Measurements from ENCODE around the gene LLCFC1.

Gene LLCFC1

DNA sequence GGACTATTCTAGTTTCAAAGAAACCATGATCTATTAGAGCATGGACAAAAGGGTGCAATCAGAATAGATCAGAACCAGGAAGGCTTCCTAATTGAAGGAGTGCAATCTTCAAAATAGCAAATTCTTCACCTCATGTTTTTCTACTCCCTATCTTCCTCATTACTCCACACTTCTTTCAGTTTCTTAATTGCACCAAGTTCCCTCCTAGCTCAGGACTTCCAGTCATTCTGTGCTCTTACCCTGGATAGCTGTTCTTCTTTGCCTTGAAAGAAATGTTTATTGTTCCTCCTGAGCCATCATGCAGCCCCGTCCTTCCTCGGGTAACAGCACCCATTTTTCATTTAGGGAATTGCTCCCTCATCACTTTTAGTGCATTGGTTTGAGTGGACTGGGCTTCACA, 28.8 kb upstream of the LLCFC1 start:
- DNase-seq (ENCODE audit: low spot score) = no peak

DNA sequence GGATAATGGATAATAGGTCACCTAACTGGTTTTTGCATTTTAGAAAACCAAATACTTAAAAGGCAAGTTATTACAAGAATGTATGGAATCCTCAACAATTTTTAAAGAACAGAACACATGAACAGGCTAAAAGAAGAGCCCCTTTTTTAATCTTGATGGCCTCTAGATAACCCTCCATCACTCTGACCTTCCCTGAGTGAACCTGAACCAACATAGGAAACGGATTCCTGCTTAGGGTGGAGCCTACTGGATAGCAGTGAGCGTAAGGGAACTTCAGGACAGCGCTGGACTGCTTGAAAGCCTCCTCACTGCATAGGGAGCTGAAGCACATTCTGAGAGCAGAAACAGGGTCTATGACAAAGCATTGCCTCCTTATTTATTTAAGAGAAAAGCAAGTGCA, 26.2 kb upstream of the LLCFC1 start:
- no peak for DNase-seq (ENCODE audit: low spot score)

DNA sequence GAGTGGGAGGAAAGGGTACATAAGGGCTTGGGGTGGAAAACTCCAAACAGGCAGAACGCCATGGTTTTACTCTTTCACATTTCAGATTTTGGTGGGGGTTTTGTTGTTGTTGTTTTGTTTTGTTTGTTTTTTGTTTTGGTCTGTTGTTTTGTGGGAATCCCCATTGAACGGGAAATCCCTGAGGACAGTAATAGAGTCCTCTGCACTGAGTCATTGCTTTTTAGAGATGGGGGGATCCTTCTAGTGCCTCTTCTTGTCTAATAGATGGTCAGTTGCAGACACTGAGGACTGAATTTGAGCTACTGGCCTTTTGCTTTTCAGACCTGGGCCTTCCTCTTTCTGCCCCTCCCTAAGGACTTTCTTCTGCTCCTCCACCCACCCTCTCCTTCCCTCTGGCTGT, 25.7 kb upstream of the LLCFC1 start:
- no peak for DNase-seq (ENCODE audit: low spot score)

DNA sequence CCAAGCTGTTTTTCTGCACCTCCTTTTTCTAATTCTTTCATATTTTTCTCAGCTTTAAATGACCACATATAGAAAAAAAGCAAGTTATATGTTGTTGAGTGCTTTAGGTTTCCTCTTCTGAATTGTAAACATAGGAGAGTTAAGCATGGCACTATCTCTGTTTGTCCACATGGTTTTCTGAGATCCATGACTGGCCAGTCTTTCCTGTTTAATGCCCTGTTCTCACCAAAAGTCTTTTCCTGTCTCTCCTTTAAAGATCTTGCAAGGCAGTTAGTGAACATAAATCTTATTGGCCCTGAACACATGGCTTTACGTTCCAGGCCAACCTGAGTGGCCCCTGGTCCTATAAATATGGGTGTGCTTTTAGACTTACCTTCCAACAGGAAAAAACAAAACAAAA, 25.2 kb upstream of the LLCFC1 start:
- DNase-seq (ENCODE audit: low spot score) = no peak

DNA sequence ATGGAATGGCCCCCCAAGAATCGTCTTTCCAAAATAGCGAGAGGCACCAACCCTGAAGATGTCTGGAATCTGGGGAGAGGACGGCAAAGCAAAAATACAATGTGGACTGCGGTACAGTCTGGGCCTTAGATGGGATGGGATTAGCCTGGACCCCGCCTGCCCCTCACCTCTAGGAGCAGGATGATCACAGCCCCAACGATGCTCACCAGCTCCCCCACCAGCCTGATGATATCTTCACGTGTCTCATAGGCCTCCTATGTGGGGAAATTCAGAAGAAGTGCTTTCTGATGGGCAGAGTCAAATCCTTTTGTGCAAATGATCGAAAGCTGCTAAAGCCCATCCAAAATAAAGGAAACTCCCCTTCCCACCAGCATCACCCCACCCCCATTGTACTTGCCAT, 24.0 kb upstream of the LLCFC1 start:
- no peak for DNase-seq (ENCODE audit: low spot score)

DNA sequence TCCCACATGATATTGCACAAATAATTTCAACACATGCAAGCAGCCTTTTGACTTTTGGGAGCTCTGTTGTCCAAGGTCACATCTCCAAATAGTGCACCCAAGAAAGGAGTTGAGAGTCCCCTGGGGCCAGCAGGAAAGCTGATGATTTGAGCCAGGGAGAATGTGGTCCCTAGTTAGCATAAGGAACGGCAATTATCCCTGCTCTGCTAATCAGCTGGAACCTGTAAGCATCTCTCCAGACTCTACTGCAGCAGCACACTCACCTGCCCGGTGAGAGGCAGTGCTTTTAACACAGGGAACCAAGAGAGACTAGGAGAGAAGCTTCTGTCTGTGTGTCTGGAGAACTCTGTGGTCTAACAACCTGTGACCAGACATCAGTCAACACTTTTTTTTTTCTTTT, 22.8 kb upstream of the LLCFC1 start:
- no peak for DNase-seq (ENCODE audit: low spot score)

DNA sequence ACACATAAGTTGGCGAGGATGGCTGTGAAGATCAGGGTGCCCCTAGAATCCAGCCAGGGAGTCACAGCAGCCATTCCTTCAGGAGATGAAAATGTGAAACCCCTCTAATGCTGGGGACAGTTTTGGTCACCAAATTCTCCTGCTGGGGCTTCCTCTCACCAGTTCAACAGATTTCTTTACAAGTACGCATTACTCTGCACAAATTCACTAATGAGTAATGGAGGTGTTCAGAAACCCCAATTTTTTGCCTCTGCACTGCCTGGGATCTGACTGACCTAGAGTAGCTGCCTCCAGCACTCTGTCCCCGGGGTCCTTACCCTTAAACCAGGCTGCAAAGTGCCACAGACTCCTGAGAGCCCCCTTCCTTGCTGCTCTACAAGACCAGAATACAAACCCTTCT, 21.8 kb upstream of the LLCFC1 start:
- DNase-seq (ENCODE audit: low spot score) = no peak

DNA sequence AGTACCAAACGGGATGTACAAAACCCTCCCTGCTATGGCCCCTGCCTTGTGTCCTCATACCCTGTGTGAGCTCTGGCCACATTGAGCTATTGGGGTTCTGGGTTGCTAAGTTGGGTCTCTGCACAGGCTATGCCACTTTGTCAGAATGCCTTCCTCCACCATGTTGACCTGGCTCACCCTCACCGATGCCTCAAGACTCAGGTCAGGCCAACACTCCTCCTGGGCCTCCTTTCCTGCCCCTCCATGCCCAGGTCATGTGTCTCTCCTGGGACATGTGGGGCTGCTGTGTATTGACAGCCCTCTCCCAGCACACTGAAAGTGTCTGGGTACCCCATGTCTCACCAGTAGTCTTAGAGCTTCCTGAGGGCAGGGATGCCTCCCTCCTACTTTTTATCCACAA, 20.4 kb upstream of the LLCFC1 start:
- DNase-seq (ENCODE audit: low spot score) = no peak

DNA sequence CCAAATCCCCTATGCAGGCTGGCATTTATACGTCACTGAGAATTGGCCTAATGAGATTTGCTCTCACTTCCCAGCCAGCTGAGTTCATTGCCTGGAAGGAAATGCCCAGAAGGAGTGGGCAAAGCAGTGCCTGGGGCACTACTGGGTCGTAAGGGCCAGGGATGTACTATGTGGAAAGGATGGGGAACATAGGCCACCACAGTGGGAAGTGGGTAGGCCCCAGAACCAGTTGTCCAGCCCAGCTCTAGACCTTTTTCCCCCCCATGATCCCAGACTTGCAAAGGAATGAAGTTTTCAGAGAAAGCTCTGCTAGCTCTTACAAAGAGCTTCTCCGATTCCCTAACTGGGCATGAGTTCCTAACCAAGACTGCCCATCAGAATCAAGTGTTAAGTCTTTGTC, 19.6 kb upstream of the LLCFC1 start:
- DNase-seq (ENCODE audit: low spot score) = no peak

DNA sequence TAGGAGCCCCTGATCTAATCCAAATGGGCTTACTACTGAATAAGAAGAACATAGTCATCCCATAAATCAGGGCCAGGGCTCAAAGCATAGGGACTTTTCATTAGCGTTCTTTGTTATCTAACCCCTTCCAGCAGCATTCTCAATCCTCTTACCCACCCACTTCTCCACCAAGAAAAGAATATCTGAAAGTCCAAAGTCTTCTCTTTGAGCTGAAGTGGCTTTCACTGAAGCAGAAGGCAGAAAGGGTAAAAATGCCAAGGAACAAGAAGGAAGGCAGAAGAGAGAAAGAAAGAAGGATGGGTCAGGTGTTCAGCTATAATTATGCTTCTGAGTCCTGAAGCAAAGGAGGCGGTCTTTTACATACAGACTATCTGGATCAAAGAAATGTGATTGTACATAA, 15.9 kb upstream of the LLCFC1 start:
- no peak for DNase-seq (ENCODE audit: low spot score)

DNA sequence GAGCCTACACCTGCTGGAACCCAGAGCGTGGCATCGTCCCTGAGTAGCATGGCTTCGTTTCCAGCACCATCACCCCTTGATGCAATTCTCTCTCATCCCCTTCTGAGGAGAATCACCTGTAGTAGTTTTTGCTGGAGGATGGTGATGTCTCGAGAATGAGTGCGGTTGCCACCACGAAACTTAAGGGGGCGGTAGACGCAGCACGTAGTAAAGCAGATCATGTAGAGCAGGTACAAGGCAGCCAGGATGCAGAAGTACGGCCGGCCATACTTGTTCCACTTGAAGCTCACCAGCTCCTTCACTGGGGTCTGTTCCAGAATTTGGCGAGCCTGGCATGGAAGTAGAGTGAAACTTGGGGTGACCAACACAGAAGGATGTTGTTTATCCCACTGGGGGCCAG, 13.9 kb upstream of the LLCFC1 start:
- DNase-seq (ENCODE audit: low spot score) = no peak

DNA sequence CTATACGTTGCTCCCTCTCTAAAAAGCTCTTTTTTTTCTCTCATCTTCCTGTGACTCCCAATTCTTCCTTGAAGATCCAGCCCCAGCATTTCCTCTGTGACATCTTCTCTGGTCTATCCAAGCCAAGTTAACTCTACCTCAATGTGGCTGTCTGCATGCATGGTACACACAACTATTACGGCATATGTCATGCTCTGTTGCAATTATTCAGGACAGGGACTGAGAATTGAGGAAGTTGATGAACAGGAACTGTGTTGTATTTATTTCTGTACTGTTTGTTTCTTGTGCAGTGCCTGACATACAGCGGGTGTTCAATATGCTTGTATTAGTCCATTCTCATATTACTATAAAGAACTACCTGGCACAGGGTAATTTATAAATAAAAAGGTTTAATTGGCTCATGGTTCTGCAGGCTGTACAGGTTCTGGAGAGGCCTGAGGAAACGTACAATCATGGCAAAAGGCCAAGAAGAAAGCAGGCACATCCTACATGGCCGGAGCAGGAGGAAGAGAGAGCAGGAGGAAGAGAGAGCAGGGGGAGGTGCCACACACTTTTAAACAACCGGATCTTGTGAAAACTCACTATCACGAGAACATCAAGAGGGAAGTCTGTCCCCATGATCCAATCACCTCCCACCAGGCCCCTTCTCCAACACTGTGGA, 12.1 kb upstream of the LLCFC1 start:
- no peak for DNase-seq (ENCODE audit: low spot score)

DNA sequence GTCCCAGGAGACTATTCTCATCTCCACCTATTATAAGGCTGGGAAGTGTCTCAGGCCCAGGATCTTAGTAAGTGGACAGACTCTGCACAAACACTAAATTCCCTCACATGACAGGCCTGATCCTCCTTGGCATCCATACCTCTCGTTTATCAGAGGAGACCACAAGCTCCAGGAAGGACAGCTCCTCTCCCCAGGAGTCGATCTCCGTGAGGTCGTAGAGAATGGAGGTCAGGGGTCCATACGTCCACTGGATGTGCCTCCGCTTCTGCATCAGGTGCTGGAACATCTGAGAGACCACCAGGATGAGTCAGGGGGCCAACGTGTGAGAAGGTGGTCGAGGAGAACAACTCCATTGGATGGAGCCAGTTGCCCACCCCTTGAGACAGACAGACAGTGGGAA, 11.3 kb upstream of the LLCFC1 start:
- no peak for DNase-seq (ENCODE audit: low spot score)

DNA sequence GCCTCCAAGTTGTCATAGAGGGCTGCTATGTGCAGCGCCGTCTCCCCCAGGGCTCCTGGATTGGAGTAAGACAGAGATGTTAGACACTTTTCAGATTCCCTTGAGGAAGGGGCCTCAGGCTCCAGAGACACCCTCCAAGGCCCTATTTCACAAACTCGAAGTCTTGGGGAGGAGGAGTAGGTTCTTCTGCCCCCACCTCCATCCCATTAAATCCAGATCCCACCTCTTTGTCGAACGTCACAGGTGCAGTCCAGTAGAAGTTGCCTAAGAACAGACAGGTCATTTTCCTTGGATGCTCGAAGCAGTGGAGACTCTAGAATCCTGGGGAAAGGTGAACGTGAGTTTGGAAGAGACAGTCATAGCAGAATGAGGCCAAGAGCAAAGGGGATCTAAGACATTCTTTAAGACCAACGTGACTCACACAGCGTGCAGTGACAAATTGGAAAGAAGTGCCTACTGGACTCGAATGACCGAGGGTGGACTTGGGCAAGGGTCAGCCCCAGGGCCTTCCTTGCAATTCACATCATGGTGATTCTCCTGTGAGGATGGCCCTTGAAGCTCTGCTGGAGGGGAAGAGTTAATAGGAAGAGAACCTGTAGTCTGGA, 9.1 kb upstream of the LLCFC1 start:
- no peak for DNase-seq (ENCODE audit: low spot score)

DNA sequence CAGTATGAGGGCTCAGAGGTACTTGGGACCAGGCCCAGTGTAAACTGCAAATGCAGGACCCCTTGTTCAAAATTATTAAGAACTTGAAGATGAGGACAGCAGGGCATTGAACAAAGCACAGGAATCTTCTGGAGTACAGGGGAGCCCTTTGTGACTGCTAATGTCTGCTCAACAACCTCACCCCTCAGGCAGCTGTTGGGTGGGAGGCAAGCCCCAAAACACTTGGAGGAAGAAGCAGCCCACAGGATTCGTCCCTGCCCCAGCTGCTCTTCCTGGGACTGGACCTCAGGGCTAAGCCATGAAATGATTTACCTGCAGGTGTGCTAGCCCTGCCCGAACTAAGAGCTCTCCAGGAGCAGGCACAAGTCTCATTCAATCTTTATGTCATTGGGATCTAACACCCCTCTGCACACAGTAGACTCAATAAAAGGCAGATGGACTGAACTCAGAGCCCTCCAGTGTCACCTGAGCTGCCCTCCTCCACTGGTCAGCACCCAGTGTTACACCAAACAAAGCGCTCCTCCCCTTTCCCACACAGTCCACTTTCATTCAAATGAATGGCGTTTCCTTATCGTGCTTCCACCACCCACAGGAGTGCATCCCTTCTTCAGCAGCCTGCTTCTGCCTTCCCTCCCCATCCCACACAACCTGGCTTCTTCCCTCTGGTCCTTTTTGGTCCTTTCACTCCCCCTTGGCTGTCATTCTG, 6.7 kb upstream of the LLCFC1 start:
- no peak for DNase-seq (ENCODE audit: low spot score)

DNA sequence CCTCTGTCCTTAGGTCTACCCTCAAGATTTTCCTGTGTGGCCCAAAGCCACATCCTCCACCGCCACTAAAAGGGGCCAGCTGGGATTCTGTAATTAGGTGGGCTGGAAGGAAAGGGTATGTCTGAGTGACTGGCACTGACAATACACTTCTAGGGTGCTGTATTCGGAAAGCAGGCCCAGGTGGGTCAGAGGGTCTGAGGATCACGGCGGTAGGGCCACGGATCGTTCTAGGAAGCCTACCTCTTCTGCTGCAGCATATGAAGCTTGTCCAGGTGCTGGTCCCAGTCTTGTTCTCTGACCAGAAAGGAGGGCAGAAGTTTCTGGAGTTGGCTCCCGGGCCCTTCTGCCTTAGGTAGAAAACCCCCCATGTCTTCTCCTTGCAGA, 6.2 kb upstream of the LLCFC1 start:
- no peak for DNase-seq (ENCODE audit: low spot score)

DNA sequence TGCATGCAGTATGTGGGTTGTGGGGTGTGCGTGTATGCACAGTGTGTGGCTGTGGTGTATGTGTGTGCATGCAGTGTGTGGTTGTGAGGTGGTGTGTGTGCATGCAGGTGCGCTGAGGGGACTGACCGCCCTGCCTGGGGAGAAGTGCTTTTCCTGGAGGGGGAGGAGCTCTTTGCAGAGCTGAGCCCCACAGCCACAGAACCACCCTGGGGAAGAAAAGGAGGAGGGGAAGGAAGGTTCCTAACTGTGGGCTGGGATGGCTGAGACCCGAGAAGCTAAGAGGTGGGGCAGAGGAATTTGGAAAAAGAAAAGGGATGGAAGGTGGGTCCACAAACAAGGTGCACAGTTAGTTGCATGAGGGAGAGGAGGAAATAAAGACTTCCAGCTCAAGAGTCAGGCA, 5.7 kb upstream of the LLCFC1 start, which contains the start of gene TRPV5:
TSS of gene TRPV5 (minus strand) at position 123 of the 400 bp plus-strand sequence. CDS start 287 bp downstream, outside the sequence.
- DNase-seq (ENCODE audit: low spot score) = no peak

DNA sequence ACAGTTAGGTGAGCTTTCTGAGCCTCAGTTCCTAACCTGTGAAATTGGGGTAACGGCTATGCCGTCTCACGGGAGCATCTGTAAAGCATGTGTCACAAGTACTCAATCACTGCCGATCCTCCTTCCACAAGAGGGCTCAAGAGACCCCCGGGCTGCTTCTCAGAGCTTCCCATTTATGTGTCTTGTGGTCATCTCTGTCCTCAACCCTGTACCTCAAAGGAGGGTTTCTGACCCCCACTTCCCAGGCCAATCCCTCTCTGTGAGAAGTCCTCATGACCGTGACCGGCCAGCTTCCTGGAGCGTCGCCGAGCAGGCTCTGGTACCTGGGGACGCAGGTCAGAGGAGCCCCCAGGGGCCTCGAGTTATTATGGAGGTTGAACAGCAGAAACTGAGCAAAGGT, 5.2 kb upstream of the LLCFC1 start:
- no peak for DNase-seq (ENCODE audit: low spot score)

DNA sequence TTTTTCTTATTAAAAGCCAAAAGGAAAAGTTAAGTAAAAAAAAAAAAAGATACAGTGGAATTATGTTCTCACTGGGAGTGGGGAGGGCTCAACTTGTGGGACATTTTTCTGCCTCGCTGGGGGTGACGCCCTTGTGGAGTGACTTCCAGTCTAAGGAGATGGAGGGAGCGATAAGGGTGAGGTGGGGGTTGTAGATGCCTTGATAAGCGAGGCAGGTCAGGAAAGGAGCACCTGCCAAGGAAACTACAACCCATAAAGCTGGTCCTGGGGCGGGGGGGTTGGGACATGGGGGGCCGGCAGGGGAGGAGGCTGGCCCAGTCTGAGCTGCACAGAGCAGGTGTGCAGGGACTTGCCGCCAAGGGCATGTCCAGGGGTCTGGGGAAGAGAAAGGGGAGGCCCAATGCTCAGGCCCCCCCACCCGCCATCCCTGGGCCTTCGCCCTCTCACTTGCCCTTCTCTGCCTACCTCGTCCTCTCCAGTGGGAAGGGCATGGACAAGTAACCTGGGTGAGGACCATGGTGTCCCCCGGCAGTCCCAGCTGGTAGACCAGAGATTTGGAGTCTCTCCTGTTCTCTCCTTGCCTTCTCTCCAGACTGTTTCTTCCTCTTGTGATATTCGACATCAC, 3.2 kb upstream of the LLCFC1 start:
- DNase-seq (ENCODE audit: low spot score) = no peak

DNA sequence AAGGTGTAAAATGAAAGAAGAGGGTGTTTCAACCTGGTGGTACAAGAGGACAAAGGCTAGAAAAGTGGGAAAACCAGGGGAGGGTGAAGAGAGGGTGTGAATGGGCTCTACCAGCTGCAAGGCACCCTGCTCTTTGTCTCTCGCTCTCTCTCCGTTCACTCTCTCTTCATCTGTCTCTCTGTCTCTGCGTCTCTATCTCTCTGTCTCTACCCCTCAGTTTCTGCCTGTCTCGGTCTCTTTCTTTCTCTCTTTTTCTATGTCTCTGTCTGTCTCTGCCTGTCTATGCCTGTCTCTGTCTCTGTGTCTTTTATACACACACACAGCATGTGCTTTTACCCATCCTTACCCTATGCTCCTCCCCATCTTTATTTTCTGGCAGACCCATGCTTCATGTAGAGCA, 673 bp upstream of the LLCFC1 start:
- no peak for DNase-seq (ENCODE audit: low spot score)

DNA sequence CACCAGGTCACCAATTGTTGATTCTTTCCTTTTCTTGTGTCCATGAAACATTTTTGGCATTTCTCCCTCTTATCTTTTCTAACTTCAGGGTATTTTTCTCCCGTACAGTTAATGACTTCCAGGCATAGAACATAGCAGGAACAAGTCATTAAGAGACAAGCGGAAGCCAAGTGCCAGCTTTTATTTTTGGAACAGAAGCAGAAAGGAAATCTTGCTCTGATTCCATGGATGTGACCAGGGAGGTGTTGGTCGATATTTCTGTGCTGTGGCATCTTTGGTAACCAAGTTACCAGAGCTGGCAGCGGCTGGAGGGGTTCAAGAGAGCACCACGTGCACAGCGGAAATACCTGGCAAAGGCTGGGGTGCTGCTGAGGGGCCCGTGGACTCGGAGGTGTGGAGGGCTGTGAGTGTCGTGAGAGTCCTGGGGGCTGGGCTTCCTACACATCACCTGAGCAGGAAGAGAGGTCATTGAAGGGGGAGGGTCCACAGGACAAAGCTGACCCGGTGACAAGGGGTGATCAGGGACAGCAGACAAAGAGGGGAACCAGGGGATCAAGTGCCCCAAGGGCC, 1.8 kb downstream of the LLCFC1 start:
- no peak for DNase-seq (ENCODE audit: low spot score)

DNA sequence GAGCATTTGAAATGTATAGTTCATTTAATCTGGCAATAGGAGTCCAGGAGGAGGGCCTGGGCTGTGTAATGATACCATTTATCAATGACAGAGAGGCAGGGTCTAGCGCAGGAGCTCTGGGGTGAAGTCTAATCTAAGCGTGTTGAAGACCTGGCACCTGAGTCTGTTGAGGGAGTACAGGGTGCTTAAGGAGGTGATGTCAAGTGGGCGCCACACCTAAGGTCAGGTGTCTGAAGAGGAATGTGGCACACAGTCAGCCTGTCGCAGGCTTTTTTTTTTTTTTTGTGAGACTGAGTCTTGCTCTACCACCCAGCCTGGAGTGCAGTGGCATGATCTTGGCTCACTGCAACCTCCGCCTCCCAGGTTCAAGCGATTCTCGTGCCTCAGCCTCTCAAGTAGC, 2.3 kb downstream of the LLCFC1 start:
- no peak for DNase-seq (ENCODE audit: low spot score)

DNA sequence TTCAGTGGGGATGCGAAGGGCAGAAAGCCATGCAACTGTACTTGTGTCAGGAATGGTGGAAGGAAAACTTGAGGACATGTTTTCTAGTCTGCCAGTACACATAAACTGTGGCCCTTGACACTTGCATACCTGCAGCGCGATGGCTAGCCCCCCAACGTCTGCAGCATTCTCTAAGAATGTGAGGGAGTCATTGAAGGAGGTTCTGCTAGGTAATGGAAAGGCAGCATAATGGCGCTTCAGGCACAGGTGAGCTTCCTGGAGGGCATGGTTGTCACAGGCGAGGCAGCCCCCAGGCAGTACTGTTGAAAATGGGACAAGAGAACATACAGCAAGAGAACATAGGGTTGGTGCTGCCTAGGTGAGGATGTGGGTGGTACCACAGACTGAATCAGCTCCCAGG, 3.5 kb downstream of the LLCFC1 start:
- DNase-seq (ENCODE audit: low spot score) = no peak

All from AG20443 (cell line).